Adrenal gland (tissue), 5 donors: Measurements from ENCODE around the gene EVPL.

Source experiments
- POLR2A ChIP-seq, 2 donors: fragments of 450-650 bp; IDR thresholded peaks; one replicate each; pipeline ENCODE4 v1.6.1; 2017; ENCODE audit warnings: antibody characterized with exemption in 2 of 2, mild to moderate bottlenecking in 2 of 2, moderate library complexity in 1 of 2
- TF ChIP-seq, protein P1 (sequence below), 6 experiments: fragments of 450-650 bp in 4 of 6; fragments of 200-600 bp in 2 of 6; sonication (generic) in 1 of 6; IDR thresholded peaks; 1 replicate in 5 of 6; 2 replicates in 1 of 6; pipeline versions ENCODE4 v1.5.1 to v1.8.0; 2016 to 2021; ENCODE audit warnings: antibody characterized with exemption in 6 of 6, mild to moderate bottlenecking in 2 of 6, moderate library complexity in 1 of 6
- donor health status: DM: no; HTN: no; CAD: no.

DNA sequence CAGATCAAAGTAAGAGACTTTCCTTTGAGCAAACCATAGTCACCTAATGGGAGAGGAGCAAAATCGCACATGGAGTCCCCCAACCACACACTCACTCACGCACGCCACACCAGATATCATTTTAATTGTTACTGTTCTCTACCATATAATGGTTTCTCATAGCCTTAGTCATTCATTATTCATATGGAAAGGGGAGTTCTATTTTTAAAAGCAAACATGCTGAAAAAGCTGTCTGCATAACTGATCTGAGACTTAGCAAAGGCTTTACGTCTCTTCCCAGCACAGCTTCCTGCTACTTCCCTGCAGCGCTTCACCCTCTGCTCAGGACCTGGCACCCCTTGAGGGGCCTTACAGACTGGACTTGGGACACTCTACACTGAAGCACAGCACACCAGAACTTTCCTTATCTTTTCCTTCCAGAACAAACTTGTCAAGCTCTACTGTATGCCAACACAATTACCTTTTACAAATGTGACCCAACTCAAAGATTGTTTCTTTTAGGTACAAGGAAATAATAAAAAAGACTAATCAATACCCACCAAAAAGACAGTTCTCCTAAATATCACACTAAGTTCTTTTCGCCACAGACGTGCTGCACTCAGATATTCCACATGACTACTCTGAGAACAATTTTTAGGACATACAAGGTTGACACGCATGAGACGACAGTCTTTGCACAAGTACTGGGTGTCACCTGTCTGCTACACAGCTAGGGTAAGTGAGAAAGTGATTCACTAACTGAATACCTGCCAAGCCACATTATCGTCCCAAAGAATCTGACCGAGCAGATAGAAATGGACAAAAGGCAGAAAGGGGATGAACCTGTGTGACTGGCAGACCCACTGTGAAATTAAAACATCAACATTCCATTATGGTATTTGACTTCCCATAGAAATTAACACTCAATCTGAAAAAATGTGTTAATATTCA, 23.7 kb upstream of the EVPL start:
- TF ChIP-seq, protein P1, sequence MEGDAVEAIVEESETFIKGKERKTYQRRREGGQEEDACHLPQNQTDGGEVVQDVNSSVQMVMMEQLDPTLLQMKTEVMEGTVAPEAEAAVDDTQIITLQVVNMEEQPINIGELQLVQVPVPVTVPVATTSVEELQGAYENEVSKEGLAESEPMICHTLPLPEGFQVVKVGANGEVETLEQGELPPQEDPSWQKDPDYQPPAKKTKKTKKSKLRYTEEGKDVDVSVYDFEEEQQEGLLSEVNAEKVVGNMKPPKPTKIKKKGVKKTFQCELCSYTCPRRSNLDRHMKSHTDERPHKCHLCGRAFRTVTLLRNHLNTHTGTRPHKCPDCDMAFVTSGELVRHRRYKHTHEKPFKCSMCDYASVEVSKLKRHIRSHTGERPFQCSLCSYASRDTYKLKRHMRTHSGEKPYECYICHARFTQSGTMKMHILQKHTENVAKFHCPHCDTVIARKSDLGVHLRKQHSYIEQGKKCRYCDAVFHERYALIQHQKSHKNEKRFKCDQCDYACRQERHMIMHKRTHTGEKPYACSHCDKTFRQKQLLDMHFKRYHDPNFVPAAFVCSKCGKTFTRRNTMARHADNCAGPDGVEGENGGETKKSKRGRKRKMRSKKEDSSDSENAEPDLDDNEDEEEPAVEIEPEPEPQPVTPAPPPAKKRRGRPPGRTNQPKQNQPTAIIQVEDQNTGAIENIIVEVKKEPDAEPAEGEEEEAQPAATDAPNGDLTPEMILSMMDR (IDR thresholded peaks at IDR 0.05), result no peak
- no peak for TF ChIP-seq POLR2A (IDR thresholded peaks at IDR 0.05)
